ENCODE measurements around the gene TATDN3. TPM values are rescaled to one million over a fixed set of nuclear protein-coding genes. Genes with fewer than 3 reads are reported as not detected.

TATDN3 gene
- total RNA-seq (24.1 TPM), polyA plus RNA-seq (10 to 100 TPM; 20.6 to 28.7 (median 22.0) TPM)

GRCh38 chr1:212791676-212792395 is at the start of gene TATDN3, which contains the start of gene NSL1:
TATDN3 (plus strand) TSS chr1:212791894; CDS start chr1:212791922, 28 bp downstream.
NSL1 (minus strand) TSS chr1:212791777; CDS start chr1:212791763, 14 bp downstream.
- peaks cover 17 to 51% (median 40%) of the 10 kb centered on the region in 4 donors for H3K4me1 Mint-ChIP-seq
- peaks cover 40% of the 10 kb centered on the region for H3K4me1 ChIP-seq (ENCODE audit: control insufficient read depth, insufficient read depth, low read length, poor library complexity, severe bottlenecking)
- H3K27ac Mint-ChIP-seq = peak within 1 kb of the TSS; percentile 96 to 99 (median 98)

GRCh38 chr1:212743901-212744475 is 47.7 kb upstream of the TATDN3 start:
- DNase-seq = peak in 1 of 3 donors; percentile 19
- ATAC-seq (ENCODE audit: low read depth in 2 of 2) = no peak
- Histone ChIP-seq H3K9me3 (ENCODE audit: control insufficient read depth in 2 of 2, low read length in 2 of 2) (no peaks in the 10 kb centered on the region), H3K27ac (ENCODE audit: insufficient read depth, low read length, poor library complexity, severe bottlenecking) (no peak overlapping the region), H3K4me3 (ENCODE audit: low read depth, low read length) (peak overlapping the region; percentile 14), H3K36me3 (ENCODE audit: control insufficient read depth, insufficient read depth, low read length) (peaks cover 8% of the 10 kb centered on the region), H3K27me3 (ENCODE audit: control insufficient read depth, insufficient read depth, low read length) (no peaks in the 10 kb centered on the region), H3K4me1 (ENCODE audit: control insufficient read depth, insufficient read depth, low read length, poor library complexity, severe bottlenecking) (peaks cover 9% of the 10 kb centered on the region)
- peaks cover 0 to 2% (median 0%) of the 10 kb centered on the region in 7 donors for H3K9me3 Mint-ChIP-seq
- peaks cover 19 to 23% (median 21%) of the 10 kb centered on the region in 4 donors for H3K4me1 Mint-ChIP-seq
- peak overlapping the region; percentile 13 to 48 (median 38) for H3K27ac Mint-ChIP-seq
- H3K36me3 Mint-ChIP-seq = peaks cover 38% of the 10 kb centered on the region
- no peaks in the 10 kb centered on the region for H3K27me3 Mint-ChIP-seq
- H3K4me3 Mint-ChIP-seq = no peak overlapping the region

More at GRCh38 chr1:212791676-212792395, at the start of gene TATDN3, which contains the start of gene NSL1:
- Histone ChIP-seq H3K9me3 (ENCODE audit: control insufficient read depth in 2 of 2, low read length in 2 of 2) (no peaks in the 10 kb centered on the region), H3K4me3 (ENCODE audit: low read depth, low read length) (peak within 1 kb of the TSS; percentile 99), H3K36me3 (ENCODE audit: control insufficient read depth, insufficient read depth, low read length) (peaks cover under 1% of the 10 kb centered on the region), H3K27me3 (ENCODE audit: control insufficient read depth, insufficient read depth, low read length) (no peaks in the 10 kb centered on the region), H3K27ac (ENCODE audit: insufficient read depth, low read length, poor library complexity, severe bottlenecking) (peak within 1 kb of the TSS; percentile 77)
- peak; percentile 92 for ATAC-seq (ENCODE audit: low read depth in 2 of 2)
- Mint-ChIP-seq H3K4me3 (peak within 1 kb of the TSS; percentile 95 to 98 (median 97)), H3K9me3 (peaks cover 0 to 2% (median 0%) of the 10 kb centered on the region in 7 donors), H3K27me3 (no peaks in the 10 kb centered on the region), H3K36me3 (peaks cover 14% of the 10 kb centered on the region)
- DNase-seq = peak; percentile 86 to 95 (median 92)

- H3K9me3 Mint-ChIP-seq = no peaks in the 10 kb centered on the region
- Histone ChIP-seq H3K27ac (ENCODE audit: insufficient read depth, low read length, poor library complexity, severe bottlenecking) (no peak overlapping the region), H3K27me3 (ENCODE audit: control insufficient read depth, insufficient read depth, low read length) (no peaks in the 10 kb centered on the region), H3K4me3 (ENCODE audit: low read depth, low read length) (no peak overlapping the region), H3K36me3 (ENCODE audit: control insufficient read depth, insufficient read depth, low read length) (peaks cover 3% of the 10 kb centered on the region), H3K9me3 (ENCODE audit: control insufficient read depth in 2 of 2, low read length in 2 of 2) (no peaks in the 10 kb centered on the region), H3K4me1 (ENCODE audit: control insufficient read depth, insufficient read depth, low read length, poor library complexity, severe bottlenecking) (peaks cover 17% of the 10 kb centered on the region)
- no peak for ATAC-seq (ENCODE audit: low read depth in 2 of 2)
- no peak for DNase-seq
- H3K27me3 Mint-ChIP-seq = no peaks in the 10 kb centered on the region
- H3K36me3 Mint-ChIP-seq = peaks cover 34% of the 10 kb centered on the region
- H3K4me1 Mint-ChIP-seq = peaks cover 18 to 29% (median 28%) of the 10 kb centered on the region in 4 donors
- no peak overlapping the region for H3K4me3 Mint-ChIP-seq
- no peak overlapping the region for H3K27ac Mint-ChIP-seq
Measured at GRCh38 chr1:212745303-212745702, 46.4 kb upstream of the TATDN3 start.

- H3K4me3 Mint-ChIP-seq = no peak overlapping the region
- H3K4me1 Mint-ChIP-seq = peaks cover 25 to 37% (median 32%) of the 10 kb centered on the region in 4 donors
- ATAC-seq (ENCODE audit: low read depth in 2 of 2) (no peak), DNase-seq (no peak)
- H3K27ac ChIP-seq (ENCODE audit: insufficient read depth, low read length, poor library complexity, severe bottlenecking) = no peak overlapping the region
- H3K36me3 Mint-ChIP-seq = peaks cover 29% of the 10 kb centered on the region
- H3K36me3 ChIP-seq (ENCODE audit: control insufficient read depth, insufficient read depth, low read length) = no peaks in the 10 kb centered on the region
- no peaks in the 10 kb centered on the region for H3K27me3 ChIP-seq (ENCODE audit: control insufficient read depth, insufficient read depth, low read length)
- no peaks in the 10 kb centered on the region for H3K9me3 ChIP-seq (ENCODE audit: control insufficient read depth in 2 of 2, low read length in 2 of 2)
- H3K27me3 Mint-ChIP-seq = no peaks in the 10 kb centered on the region
- H3K9me3 Mint-ChIP-seq = no peaks in the 10 kb centered on the region
- no peak overlapping the region for H3K4me3 ChIP-seq (ENCODE audit: low read depth, low read length)
- peak overlapping the region in 1 of 3 donors; percentile 56 for H3K27ac Mint-ChIP-seq
- peaks cover 18% of the 10 kb centered on the region for H3K4me1 ChIP-seq (ENCODE audit: control insufficient read depth, insufficient read depth, low read length, poor library complexity, severe bottlenecking)
Measured at GRCh38 chr1:212746546-212746945, 45.1 kb upstream of the TATDN3 start.

- peak overlapping the region in 3 of 4 donors; percentile 16 to 87 (median 19) for H3K4me3 Mint-ChIP-seq
- H3K27me3 ChIP-seq (ENCODE audit: control insufficient read depth, insufficient read depth, low read length) = no peaks in the 10 kb centered on the region
- peaks cover 9% of the 10 kb centered on the region for H3K36me3 Mint-ChIP-seq
- H3K4me1 ChIP-seq (ENCODE audit: control insufficient read depth, insufficient read depth, low read length, poor library complexity, severe bottlenecking) = peaks cover 36% of the 10 kb centered on the region
- peak overlapping the region; percentile 62 for H3K27ac ChIP-seq (ENCODE audit: insufficient read depth, low read length, poor library complexity, severe bottlenecking)
- no peaks in the 10 kb centered on the region for H3K9me3 Mint-ChIP-seq
- peak overlapping the region; percentile 55 for H3K4me3 ChIP-seq (ENCODE audit: low read depth, low read length)
- ATAC-seq (ENCODE audit: low read depth in 2 of 2) (no peak), DNase-seq (peak in 1 of 3 donors; percentile 29)
- no peaks in the 10 kb centered on the region for H3K9me3 ChIP-seq (ENCODE audit: control insufficient read depth in 2 of 2, low read length in 2 of 2)
- H3K4me1 Mint-ChIP-seq = peaks cover 38 to 50% (median 45%) of the 10 kb centered on the region in 4 donors
- no peaks in the 10 kb centered on the region for H3K27me3 Mint-ChIP-seq
- no peaks in the 10 kb centered on the region for H3K36me3 ChIP-seq (ENCODE audit: control insufficient read depth, insufficient read depth, low read length)
- peak overlapping the region; percentile 82 to 88 (median 87) for H3K27ac Mint-ChIP-seq
Measured at GRCh38 chr1:212749821-212750535, 41.7 kb upstream of the TATDN3 start.

- Mint-ChIP-seq H3K27ac (peak overlapping the region; percentile 83 to 95 (median 89)), H3K27me3 (no peaks in the 10 kb centered on the region), H3K9me3 (no peaks in the 10 kb centered on the region), H3K4me1 (peaks cover 29 to 50% (median 46%) of the 10 kb centered on the region in 4 donors), H3K36me3 (peaks cover 7% of the 10 kb centered on the region), H3K4me3 (peak overlapping the region; percentile 31 to 90 (median 76))
- DNase-seq (no peak), ATAC-seq (ENCODE audit: low read depth in 2 of 2) (peak; percentile 16 to 34)
- no peaks in the 10 kb centered on the region for H3K9me3 ChIP-seq (ENCODE audit: control insufficient read depth in 2 of 2, low read length in 2 of 2)
- H3K4me3 ChIP-seq (ENCODE audit: low read depth, low read length) = peak overlapping the region; percentile 78
- no peaks in the 10 kb centered on the region for H3K27me3 ChIP-seq (ENCODE audit: control insufficient read depth, insufficient read depth, low read length)
- peak overlapping the region; percentile 71 for H3K27ac ChIP-seq (ENCODE audit: insufficient read depth, low read length, poor library complexity, severe bottlenecking)
- no peaks in the 10 kb centered on the region for H3K36me3 ChIP-seq (ENCODE audit: control insufficient read depth, insufficient read depth, low read length)
- H3K4me1 ChIP-seq (ENCODE audit: control insufficient read depth, insufficient read depth, low read length, poor library complexity, severe bottlenecking) = peaks cover 36% of the 10 kb centered on the region
Measured at GRCh38 chr1:212752252-212752933, 39.3 kb upstream of the TATDN3 start.

- H3K4me3 Mint-ChIP-seq = peak overlapping the region; percentile 31 to 90 (median 76)
- peak overlapping the region; percentile 71 for H3K27ac ChIP-seq (ENCODE audit: insufficient read depth, low read length, poor library complexity, severe bottlenecking)
Measured at GRCh38 chr1:212752934-212753497, 38.7 kb upstream of the TATDN3 start.

More at GRCh38 chr1:212752934-212753497, 38.7 kb upstream of the TATDN3 start:
- H3K27me3 Mint-ChIP-seq = no peaks in the 10 kb centered on the region
- H3K9me3 ChIP-seq (ENCODE audit: control insufficient read depth in 2 of 2, low read length in 2 of 2) = no peaks in the 10 kb centered on the region
- H3K27ac Mint-ChIP-seq = peak overlapping the region; percentile 83 to 95 (median 89)
- H3K4me3 ChIP-seq (ENCODE audit: low read depth, low read length) = peak overlapping the region; percentile 78
- H3K4me1 Mint-ChIP-seq = peaks cover 29 to 55% (median 48%) of the 10 kb centered on the region in 4 donors
- no peaks in the 10 kb centered on the region for H3K27me3 ChIP-seq (ENCODE audit: control insufficient read depth, insufficient read depth, low read length)
- ATAC-seq (ENCODE audit: low read depth in 2 of 2) = peak; percentile 30 to 43
- peaks cover 11% of the 10 kb centered on the region for H3K36me3 Mint-ChIP-seq
- H3K36me3 ChIP-seq (ENCODE audit: control insufficient read depth, insufficient read depth, low read length) = no peaks in the 10 kb centered on the region
- H3K4me1 ChIP-seq (ENCODE audit: control insufficient read depth, insufficient read depth, low read length, poor library complexity, severe bottlenecking) = peaks cover 36% of the 10 kb centered on the region
- no peaks in the 10 kb centered on the region for H3K9me3 Mint-ChIP-seq
- peak in 2 of 3 donors; percentile 15 to 63 for DNase-seq
